ENCODE results near the gene HAUS7.

The HAUS7 gene

DNA sequence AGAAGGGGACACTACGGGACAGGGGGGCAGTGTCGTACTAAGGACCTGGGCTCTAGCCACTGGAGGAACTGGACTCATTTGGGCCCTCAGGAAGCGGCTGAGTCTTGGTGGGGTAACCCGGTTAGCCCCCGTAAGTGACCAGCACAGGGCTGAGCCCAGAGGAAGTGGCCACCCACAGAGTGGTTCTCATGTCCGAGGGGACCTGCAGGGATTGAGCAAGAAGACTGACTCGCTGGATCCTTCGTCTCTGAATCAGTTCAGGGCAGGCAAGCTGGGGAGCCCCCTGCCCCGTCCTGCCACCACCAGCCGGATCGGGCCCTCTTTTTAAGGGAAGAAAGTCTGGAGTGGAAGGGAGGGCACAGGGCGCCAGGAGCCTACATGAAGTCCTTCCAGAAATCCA, 23.7 kb upstream of the HAUS7 start:
- TF ChIP-seq CTCF (IDR thresholded peaks at IDR 0.05; ENCODE audit: low read depth, low read length, poor library complexity, severe bottlenecking) (no peak), EZH2phosphoT487 (IDR thresholded peaks at IDR 0.05; ENCODE audit: borderline replicate concordance, low read length) (no peak)
- H3K4me3 ChIP-seq (ENCODE audit: low read length), result no peak overlapping the region
- no peaks in the 10 kb centered on the region for H3K4me1 ChIP-seq (ENCODE audit: control insufficient read depth, low read length)
- H3K9me2 ChIP-seq (replicated peaks; ENCODE audit: control insufficient read depth, low read length), result no peaks in the 10 kb centered on the region
- H3K27ac ChIP-seq (ENCODE audit: low read depth, low read length), result no peak overlapping the region
- no peaks in the 10 kb centered on the region for H4K20me1 ChIP-seq (ENCODE audit: control insufficient read depth, insufficient read depth, low read depth, low read length)
- H3K36me3 ChIP-seq (ENCODE audit: control insufficient read depth, low read length), result no peaks in the 10 kb centered on the region
- H3K4me2 ChIP-seq (ENCODE audit: low read length), result no peak overlapping the region
- no peaks in the 10 kb centered on the region for H3K27me3 ChIP-seq (ENCODE audit: control insufficient read depth, low read length)
- no peaks in the 10 kb centered on the region for H3K9me3 ChIP-seq (ENCODE audit: control insufficient read depth, insufficient read depth, low read length)
- H3F3A ChIP-seq (ENCODE audit: control insufficient read depth, insufficient read depth), result no peaks in the 10 kb centered on the region
- no peaks in the 10 kb centered on the region for H3K79me2 ChIP-seq (ENCODE audit: control insufficient read depth, low read length)

DNA sequence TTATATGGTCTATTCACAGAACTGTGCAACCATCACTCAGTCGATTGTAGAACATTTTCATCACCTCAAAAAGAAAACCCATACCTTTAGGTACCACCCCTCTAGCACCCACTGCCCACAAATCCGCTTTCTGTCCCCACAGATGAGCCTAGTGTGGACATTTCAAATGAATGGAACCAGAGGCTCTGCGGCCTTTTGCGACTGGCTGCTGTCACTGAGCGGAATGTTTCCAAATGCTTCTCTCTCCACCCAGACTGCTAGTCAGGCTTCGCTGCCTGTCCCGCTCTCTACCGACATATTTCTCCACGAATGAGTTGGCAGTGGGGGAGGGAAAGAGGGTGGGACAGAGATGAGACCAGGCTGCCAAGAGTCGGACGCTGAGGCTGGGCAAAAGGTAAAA, 22.7 kb upstream of the HAUS7 start:
- Histone ChIP-seq H3K27ac (ENCODE audit: low read depth, low read length) (no peak overlapping the region), H3K9me3 (ENCODE audit: control insufficient read depth, insufficient read depth, low read length) (no peaks in the 10 kb centered on the region), H3K36me3 (ENCODE audit: control insufficient read depth, low read length) (no peaks in the 10 kb centered on the region), H3K4me3 (ENCODE audit: low read length) (no peak overlapping the region), H3K27me3 (ENCODE audit: control insufficient read depth, low read length) (no peaks in the 10 kb centered on the region), H3K4me1 (ENCODE audit: control insufficient read depth, low read length) (no peaks in the 10 kb centered on the region), H3K4me2 (ENCODE audit: low read length) (no peak overlapping the region), H4K20me1 (ENCODE audit: control insufficient read depth, insufficient read depth, low read depth, low read length) (no peaks in the 10 kb centered on the region), H3K9me2 (replicated peaks; ENCODE audit: control insufficient read depth, low read length) (no peaks in the 10 kb centered on the region), H3K79me2 (ENCODE audit: control insufficient read depth, low read length) (no peaks in the 10 kb centered on the region), H3F3A (ENCODE audit: control insufficient read depth, insufficient read depth) (no peaks in the 10 kb centered on the region)
- no peak for TF ChIP-seq EZH2phosphoT487 (IDR thresholded peaks at IDR 0.05; ENCODE audit: borderline replicate concordance, low read length)
- TF ChIP-seq CTCF (IDR thresholded peaks at IDR 0.05; ENCODE audit: low read depth, low read length, poor library complexity, severe bottlenecking), result no peak

GRCh38 chrX:153492543-153492942, 22.2 kb upstream of the HAUS7 start:
- Histone ChIP-seq H3K36me3 (ENCODE audit: control insufficient read depth, low read length) (no peaks in the 10 kb centered on the region), H3K9me3 (ENCODE audit: control insufficient read depth, insufficient read depth, low read length) (no peaks in the 10 kb centered on the region), H3K79me2 (ENCODE audit: control insufficient read depth, low read length) (no peaks in the 10 kb centered on the region), H3K27ac (ENCODE audit: low read depth, low read length) (no peak overlapping the region), H3K4me3 (ENCODE audit: low read length) (no peak overlapping the region), H4K20me1 (ENCODE audit: control insufficient read depth, insufficient read depth, low read depth, low read length) (no peaks in the 10 kb centered on the region), H3K4me1 (ENCODE audit: control insufficient read depth, low read length) (no peaks in the 10 kb centered on the region), H3K4me2 (ENCODE audit: low read length) (no peak overlapping the region), H3K9me2 (replicated peaks; ENCODE audit: control insufficient read depth, low read length) (no peaks in the 10 kb centered on the region), H3K27me3 (ENCODE audit: control insufficient read depth, low read length) (no peaks in the 10 kb centered on the region), H3F3A (ENCODE audit: control insufficient read depth, insufficient read depth) (no peaks in the 10 kb centered on the region)
- TF ChIP-seq CTCF (IDR thresholded peaks at IDR 0.05; ENCODE audit: low read depth, low read length, poor library complexity, severe bottlenecking), result no peak
- TF ChIP-seq EZH2phosphoT487 (IDR thresholded peaks at IDR 0.05; ENCODE audit: borderline replicate concordance, low read length), result no peak

GRCh38 chrX:153491918-153492317, 21.5 kb upstream of the HAUS7 start:
- Histone ChIP-seq H4K20me1 (ENCODE audit: control insufficient read depth, insufficient read depth, low read depth, low read length) (no peaks in the 10 kb centered on the region), H3K27me3 (ENCODE audit: control insufficient read depth, low read length) (no peaks in the 10 kb centered on the region), H3K4me2 (ENCODE audit: low read length) (no peak overlapping the region), H3K4me1 (ENCODE audit: control insufficient read depth, low read length) (no peaks in the 10 kb centered on the region), H3K36me3 (ENCODE audit: control insufficient read depth, low read length) (no peaks in the 10 kb centered on the region), H3K9me3 (ENCODE audit: control insufficient read depth, insufficient read depth, low read length) (no peaks in the 10 kb centered on the region), H3K4me3 (ENCODE audit: low read length) (no peak overlapping the region), H3F3A (ENCODE audit: control insufficient read depth, insufficient read depth) (no peaks in the 10 kb centered on the region), H3K79me2 (ENCODE audit: control insufficient read depth, low read length) (no peaks in the 10 kb centered on the region), H3K9me2 (replicated peaks; ENCODE audit: control insufficient read depth, low read length) (no peaks in the 10 kb centered on the region), H3K27ac (ENCODE audit: low read depth, low read length) (no peak overlapping the region)
- TF ChIP-seq EZH2phosphoT487 (IDR thresholded peaks at IDR 0.05; ENCODE audit: borderline replicate concordance, low read length), result no peak
- no peak for TF ChIP-seq CTCF (IDR thresholded peaks at IDR 0.05; ENCODE audit: low read depth, low read length, poor library complexity, severe bottlenecking)
